GM19023 (cell line): ENCODE data around the gene CLEC16A.

Experiments
- ATAC-seq: cut with Tn5 transposase; IDR thresholded peaks from one replicate; pipeline ENCODE4 v1.9.1; 2021; ENCODE audit warnings: mild to moderate bottlenecking, moderate library complexity; ENCODE audit not compliant: unreplicated experiment

Gene CLEC16A

DNA sequence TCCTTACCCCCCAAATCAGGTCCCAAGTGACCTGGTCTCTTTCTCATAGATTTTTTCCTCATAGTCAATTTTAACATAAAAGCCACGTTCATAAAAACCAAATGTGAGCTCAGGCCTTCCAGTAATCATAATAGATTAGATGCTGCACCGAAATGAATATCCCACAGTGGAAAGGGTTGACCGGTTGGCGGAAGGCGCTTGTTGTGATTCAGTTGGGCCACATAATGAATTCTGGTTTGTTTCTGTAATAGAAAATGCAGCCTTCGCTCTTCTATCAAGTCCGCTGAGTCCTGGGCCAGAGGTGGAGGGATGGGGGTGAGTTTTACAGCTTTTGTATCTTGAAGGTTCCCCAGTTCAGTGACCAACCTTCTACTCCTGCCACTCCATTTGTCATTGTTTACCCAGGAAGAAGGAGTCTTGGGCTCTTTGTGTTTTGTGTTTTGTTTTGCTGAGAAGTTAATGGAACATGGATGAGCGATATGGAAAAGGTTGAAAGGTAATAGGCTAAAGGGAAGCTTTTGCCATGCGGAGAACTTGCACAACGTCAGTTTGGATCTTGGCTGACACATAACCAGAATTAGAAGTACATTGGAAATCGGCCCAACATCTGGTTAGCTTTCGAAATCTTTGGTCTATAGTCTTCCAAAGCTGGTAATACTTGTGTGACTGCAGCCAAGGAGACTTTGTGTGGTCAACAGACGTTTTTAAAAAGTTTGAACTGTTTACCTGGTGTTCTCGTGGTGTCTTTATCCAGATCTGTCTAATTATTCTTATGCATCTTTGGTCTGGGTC is 89.5 kb downstream of the CLEC16A start:
- ATAC-seq: no peak

DNA sequence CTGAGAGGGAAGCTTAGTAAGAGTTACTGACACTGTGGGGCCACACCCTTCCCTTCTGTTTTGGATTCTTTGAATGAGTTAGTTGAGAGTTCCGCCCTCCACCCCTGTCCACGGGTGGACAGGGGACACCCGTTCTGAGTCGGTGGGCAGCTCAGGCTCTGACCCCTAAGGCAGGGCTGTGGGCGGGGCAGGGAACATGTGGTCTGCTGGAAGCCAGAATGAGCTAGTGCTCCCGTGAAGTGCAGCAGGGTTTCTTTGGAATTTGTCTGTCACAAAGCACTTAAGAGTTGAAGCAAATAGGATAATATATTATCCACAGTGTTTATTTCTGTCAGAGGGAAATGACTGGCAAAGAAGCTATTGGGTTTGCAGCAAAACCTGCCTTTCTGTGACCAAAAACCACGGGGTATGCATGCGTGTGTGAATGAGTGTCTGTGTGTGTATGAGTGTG is 90.1 kb downstream of the CLEC16A start:
- no peak for ATAC-seq

DNA sequence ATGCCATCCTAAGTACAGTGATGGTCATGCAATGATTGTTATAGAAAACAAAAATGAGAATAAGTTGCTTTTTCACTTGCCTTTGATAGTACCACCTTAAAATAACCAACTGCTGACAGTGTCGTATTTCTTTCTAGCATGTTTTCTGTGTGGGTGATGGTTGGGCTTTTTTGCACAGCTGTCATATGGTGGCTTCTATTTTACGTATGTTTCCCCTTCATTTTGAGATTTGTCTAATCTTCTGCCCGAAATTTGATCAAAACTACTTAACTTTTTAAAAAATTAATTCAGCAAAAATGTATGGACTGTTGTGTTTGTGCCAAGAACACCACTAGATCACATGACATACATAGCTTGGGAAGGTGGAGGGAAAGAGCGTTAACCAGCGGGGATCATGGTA is 90.7 kb downstream of the CLEC16A start:
- no peak for ATAC-seq

DNA sequence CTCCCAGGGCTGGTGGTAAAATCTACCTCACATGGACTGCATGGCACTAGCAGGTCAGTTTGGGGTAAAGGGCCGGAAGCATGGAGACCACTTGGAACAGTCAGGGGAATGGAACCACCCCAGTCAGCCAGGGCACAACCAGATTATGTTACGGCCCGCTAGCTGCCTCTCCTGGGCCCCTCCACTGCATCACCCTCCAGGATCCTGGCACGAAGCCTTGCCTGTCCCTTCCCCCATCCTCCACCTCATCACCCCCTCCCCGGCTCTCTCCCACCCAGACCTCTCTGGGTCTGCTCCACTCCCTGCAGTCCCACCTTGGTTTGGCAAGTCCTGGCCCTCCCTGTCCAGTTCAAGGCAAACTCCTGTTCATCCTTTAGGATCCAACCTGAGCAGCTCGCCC is 91.7 kb downstream of the CLEC16A start:
- no peak for ATAC-seq

DNA sequence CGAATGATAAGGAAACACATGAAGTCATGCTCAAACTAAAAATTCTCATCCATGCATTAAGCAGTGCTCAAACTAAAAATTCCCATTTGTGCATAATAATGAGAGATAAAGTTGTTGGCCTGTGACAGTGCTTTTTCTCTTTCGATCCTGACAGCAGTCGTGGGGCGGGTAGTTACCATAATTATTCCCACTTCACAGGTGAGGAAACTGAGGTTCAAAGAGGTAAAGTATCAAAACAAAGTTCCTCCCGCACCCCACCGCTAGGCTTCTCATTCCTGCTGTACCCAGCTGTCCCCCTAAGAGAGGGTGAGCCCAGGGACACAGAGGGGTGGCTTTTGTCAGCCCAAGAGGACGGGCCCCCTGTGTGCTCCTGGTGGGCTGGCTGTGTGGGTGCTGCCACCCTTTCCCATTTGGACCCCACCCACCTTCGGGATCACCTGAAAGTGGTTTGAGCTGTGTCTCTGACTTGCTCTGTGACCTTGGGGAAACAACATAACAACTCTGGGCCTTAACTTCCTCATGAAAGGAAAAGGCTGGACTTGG is 92.6 kb downstream of the CLEC16A start:
- no peak for ATAC-seq

DNA sequence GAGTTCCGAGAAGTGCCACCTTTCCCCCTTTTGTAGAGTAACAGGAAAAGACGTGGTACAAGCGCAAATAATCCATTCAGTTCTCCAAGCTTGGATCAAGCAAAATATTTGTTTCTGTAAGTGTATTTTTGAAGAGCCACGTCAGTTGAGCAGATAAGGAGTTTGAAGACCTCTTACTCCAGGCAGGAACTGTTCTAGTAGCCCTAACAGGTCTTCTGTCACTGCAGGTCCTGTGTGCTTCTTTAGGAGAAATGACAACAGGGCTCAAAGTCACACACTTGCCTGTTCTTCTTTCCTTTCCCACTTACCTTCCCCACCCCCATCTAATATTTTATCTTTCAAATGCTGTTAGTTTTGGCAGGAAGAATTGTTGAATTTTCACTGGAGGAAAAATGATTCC is 93.9 kb downstream of the CLEC16A start:
- no peak for ATAC-seq

DNA sequence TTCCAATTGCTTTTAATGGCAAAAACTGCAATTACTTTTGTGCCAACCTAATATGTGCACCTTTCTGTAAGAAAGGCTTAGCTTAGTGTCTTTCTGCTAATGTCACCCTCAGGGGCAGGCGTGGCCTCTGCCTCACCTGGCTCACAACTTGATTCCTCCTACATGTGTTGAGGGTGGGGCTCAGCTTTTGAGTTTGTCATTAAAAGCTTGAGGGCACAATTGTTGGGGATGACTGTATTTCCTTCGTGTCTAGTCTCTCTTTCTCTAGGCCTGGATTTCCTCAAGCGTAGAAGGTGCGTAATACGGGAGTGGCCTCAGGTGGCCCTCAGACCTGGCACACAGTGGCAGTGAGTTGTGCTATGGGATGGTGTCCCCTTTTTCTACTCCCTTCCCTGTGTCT is 94.4 kb downstream of the CLEC16A start:
- no peak for ATAC-seq

DNA sequence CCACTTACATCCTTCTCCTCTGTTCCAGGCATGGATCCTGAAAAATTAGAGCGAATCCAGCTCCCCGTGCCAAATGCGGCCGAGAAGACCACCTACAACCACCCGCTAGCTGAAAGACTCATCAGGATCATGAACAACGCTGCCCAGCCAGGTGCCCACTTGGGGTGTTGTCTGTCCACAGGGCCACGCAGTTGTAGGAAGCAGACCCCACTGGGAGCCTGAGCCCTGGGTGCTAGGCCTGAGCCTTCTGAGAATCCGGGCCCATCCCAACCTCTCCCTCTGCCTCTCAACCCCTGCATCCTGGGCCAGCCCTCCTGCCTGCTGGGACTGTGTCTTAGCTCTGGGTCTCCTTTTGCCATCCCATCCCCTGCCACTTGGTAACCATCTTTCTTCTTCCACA is 95.4 kb downstream of the CLEC16A start:
- no peak for ATAC-seq

DNA sequence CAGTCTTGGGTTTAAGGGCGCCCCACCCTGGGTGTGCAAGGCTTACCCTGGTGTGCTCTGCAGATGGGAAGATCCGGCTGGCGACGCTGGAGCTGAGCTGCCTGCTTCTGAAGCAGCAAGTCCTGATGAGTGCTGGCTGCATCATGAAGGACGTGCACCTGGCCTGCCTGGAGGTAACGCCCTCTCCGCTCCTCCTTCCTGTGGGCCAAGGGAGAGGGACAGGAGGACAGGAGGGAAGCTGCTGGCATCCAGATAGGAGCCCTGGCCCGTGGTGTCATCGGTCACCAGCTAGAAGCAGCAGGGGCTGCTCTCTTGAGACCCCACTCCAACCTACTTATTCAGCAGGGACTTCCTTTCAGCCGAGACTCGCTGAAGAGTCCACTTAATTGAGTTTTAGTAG is 97.8 kb downstream of the CLEC16A start:
- ATAC-seq: no peak

DNA sequence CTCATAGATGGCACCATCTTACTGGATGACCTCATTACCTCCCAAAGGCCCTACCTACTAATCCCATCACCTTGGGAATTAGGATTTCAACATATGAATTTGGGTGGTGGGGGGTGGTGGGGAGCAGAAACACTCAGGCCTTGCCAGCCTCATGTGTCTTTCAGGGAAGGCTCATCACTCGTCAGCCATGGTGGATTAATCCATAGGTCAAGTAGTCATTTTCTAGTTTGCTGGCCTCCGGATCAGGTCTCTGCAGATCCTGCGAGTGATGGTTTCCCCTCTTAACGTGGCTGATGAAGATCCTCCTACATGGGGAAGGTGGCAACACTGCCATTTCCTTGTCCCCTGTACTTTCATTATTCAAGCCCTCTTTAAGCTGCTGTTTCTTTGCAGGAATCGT is 101.1 kb downstream of the CLEC16A start:
- no peak for ATAC-seq

DNA sequence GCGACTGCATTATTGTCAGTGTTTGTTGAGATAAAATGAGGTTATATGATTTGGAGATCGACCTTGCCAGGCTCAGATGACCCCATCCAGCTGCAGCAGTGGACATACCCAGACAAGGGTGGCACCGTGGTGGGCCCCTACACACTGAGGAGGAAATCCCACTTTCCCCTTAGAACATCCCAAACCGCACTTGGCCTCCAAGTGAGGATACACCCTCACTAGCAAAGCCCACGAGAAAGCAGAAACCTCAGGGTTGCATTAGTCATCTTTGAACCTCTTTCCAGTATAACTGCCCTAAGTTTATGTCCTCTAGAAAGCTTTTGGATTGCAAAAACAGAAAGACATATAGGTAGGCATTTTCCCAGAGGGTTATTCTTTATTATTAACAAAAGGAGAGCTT is 101.5 kb downstream of the CLEC16A start:
- no peak for ATAC-seq

DNA sequence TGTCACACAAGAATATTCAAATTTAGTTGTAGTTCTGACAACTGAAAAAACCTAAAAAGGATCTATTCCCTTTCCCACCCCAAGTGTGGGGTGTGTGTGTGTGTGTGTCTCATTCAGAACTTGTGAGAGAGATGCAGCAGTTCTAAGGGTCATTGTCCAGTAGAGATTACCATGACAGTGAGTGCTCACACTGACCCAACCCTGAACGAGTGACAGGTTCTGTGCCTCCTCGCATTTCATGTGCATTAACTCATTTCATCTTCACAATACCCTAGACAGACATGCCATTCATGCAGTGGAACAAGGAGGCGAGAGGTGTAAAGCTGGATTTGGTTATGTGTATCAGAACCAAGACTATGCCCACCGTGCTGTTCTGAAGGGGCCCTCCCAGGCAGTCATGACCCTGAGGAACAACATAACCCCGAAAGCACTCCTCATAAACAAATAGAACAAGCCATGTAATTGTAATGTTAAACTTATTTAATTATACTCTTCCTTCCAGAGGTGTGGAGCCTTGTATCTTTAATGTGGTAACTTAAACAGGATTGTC is 102.1 kb downstream of the CLEC16A start:
- no peak for ATAC-seq

DNA sequence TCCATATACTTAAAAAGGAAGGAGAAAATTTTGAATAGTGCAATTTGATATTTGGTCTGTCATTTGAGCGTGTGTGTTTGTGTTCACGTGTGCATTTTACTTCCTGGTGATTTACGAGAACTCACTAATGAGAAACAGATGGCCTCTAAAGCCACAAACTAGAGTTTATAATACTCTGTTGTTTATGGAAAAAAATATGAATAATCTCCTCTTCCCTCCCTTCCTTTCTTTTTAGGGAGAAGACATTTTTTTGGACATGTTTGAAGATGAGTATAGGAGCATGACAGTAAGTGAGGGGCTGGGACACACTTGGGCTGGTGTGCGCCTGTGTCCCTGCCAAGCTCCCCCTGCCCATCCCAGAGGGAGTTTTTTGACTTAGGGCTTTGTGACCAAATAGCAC is 102.7 kb downstream of the CLEC16A start:
- no peak for ATAC-seq

DNA sequence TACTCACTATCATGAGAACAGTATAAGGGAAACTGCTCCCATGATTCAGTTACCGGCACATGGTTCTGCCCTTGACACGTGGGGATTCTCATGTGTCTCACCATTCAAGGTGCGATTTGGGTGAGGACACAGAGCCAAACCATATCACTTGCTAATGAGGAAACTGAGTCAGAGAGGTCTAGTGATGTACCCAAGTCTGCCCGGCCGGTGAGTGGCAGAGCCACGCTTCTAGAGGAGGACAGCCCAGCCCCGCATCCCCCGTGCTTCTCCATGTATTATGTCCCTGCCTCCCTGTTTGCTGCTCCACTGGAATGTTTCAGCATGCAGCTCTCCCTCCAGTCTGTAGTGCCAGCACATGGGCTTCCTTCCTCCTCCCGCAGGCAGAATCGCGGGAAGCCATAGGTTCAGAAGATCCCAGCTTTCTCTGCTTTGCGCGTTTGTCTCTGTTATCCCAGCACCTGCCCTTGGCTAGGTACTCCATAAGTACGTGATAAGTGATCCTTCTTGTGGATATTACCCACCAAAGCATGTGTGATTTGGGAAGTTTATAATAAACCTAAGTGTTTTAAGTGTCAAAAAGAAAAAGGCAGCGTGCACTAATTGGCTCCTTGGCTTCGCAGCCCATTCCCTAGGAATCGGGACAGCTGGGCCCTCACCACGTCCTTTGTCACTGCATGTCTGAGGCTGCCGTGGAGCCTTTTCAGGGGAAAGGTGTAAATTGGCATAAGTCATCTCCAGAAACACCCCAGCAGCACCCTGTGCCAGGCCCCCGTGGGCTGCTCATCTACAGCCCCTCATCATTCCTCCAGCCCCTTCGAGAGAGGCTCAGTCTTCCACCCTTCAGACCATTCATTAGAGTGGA is 103.8 kb downstream of the CLEC16A start:
- no peak for ATAC-seq

DNA sequence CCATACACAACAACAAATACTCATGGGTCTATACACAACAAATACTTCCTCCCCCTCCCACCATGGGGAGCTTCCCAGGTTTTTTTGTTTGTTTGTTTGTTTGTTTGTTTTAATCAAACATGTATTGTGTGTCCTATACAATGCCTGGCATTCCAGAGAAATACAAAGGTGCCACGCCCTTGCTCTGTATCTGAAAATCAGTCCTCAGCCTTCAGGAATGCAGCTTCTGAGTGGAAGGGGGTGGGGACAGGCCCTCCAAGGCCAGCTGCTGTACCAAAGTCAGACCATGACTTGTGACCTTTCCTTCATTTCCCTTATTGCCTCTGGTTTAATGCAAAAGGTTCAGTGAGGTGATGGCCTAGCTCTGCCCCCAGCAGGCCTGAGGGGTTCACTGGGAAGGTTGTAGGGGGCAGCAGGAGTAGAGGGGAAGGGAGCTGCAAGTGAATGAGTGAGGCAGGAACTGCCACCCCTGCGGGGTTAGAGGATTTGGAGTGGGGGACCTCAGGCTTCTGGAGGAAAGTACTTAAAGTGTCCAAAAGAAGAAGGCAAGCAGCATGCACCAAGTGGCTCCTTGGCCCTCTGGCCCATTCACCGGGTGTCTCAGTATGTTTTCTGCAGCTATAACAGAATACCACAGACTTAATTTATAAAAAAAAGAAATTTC is 105.2 kb downstream of the CLEC16A start:
- ATAC-seq: no peak

DNA sequence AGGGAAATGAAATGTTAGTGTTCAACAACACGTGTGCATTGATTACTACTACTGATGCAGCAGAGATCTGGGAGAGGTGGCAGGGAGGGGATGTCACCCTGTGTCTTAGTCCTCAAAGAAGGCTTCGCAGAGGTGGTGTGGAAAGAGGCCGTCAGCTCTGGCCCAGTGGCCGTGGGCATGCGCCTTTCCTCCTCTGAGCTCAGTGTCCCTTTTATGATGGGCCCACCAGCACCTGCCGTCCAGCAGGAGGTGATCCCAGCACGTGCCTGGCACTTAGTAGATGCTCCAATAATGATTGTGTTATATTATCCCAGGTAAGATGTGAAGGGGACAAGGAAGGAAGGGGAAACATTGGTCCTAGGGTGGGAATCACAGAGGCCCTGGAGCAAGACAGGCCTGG is 106.2 kb downstream of the CLEC16A start:
- ATAC-seq: no peak

DNA sequence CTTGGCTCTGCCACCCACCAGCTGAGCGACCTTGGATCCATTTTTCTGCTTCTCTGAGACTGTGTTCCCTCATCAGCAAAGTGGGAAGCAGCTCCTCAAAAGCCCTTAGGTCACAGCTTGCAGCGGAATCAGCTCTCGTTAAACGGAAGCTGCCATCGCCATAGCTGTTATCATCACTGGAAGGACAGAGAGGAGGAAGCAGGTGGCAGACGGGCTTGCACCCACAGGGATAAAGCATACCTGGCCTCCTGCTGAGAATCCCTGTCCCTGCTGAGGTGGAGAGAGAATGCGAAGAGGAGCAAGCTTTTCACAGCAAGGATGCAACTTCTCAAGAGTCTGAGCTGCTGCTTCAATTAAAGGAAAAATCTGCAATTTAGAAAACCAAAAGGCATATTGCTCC is 106.6 kb downstream of the CLEC16A start:
- no peak for ATAC-seq

DNA sequence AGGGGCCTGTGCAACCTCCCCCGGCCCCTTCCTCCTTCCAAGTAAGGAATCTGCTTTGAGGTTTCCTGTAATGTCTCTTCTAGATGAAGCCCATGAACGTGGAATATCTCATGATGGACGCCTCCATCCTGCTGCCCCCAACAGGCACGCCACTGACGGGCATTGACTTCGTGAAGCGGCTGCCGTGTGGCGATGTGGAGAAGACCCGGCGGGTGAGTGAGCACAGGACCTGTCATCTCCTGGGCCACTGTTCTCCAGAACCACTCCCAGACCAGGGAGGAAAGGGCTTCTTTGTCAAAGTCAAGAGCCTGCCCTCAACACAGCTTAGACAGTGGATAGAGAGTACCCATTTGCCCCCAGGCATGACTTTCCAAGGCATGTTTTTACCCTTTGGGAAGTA is 107.1 kb downstream of the CLEC16A start:
- no peak for ATAC-seq

DNA sequence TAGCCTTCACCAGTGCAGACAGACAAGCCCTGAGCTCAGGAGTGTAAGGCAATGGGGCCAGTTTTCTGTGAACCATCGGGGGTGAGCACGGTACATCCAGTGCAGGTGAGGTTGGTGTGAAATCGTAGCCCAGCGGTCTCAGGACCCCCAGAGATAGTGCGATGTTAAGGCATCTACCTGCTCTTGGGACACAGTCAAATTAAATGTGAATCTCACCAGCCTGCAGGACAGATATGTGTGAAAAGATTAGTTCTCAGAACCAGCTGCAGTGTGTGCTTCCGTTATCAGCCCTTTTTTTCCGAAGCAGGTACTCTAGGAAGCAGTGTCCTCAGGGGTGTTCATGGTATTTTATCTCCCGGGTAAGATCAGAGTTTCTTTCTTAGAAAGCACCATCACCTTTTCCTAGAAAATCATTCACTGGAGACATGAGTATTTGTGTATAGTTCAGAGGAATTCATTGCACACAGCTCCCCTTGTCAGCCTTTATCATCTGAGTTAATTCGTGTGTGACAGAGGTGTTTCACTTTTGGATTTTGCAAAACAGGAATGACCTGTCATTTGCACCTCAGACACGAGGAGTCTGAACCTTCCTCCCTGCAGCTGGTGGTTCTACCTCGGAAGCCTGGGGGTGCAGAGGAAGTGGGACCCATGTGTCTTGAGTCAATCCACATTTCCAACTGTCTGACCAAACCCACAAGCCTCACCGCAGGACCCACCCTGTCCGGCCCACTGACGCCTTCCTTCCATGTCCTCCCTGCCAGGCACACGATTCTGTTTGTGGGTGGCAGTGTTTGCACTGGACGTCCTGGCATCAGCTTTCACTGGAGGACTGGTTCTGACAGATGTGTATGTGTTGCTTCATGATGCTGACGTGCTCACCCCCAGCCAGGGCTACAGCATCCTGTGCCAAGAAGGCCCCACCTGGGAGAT is 107.8 kb downstream of the CLEC16A start:
- peak; percentile 69 for ATAC-seq

DNA sequence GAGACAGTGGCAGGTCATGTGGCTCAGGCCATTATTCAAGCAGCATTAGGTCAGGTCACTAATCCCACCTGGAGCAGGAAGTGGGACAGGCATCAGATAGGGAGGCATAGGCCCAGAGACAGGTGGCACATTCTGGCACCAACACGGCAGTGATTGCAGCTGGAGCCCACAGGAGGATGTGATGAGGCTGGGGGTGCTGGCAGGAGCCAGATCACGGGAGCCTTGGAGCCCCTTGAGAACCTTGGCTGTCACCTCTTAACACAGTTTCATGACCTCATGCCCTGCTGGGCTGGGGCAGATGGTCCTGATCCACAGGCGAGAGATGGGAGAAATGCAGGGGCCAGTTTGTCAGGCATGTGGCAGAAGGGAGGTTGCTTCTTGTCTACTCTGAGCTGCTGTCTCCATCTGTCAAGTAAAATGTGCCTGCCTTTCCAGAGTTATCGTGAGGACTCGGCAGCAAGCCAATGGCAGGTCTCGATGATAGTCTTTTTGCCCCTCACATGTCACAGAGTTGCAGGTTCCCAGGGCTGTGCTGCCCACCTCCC is 109.6 kb downstream of the CLEC16A start:
- no peak for ATAC-seq
